ENCODE data around the gene VPS26C.
A peak's percentile ranks its signal among the peaks of the same experiment; 100 is the strongest.

VPS26C gene

GRCh38 chr21:37263827-37264600 is 3.1 kb downstream of the VPS26C start:
- no peaks in the 10 kb centered on the region for H3K9me3 ChIP-seq (ENCODE audit: insufficient read depth, low read depth, low read length)
- WGBS, result 96% methylated on average over 5 of the region's 6 CpGs
- H3K4me1 ChIP-seq (ENCODE audit: insufficient read depth, low read length), result peaks cover 5% of the 10 kb centered on the region
- peaks cover 3% of the 10 kb centered on the region; the same call in 1 of the 2 replicates for H3K36me3 ChIP-seq (ENCODE audit: insufficient read depth, low read length)
- no peak overlapping the region for H3K27ac ChIP-seq (ENCODE audit: low read depth, low read length)
- H3K9ac ChIP-seq (ENCODE audit: low read depth, low read length), result no peak overlapping the region
- no peaks in the 10 kb centered on the region for H3K27me3 ChIP-seq (ENCODE audit: insufficient read depth, low read length)
- H3K4me3 ChIP-seq (ENCODE audit: low read length), result no peak overlapping the region

GRCh38 chr21:37259426-37259825 is 7.7 kb downstream of the VPS26C start:
- Histone ChIP-seq H3K9me3 (ENCODE audit: insufficient read depth, low read depth, low read length) (no peaks in the 10 kb centered on the region), H3K9ac (ENCODE audit: low read depth, low read length) (no peak overlapping the region), H3K4me1 (ENCODE audit: insufficient read depth, low read length) (peaks cover 8% of the 10 kb centered on the region; the same call in 1 of the 2 replicates), H3K27me3 (ENCODE audit: insufficient read depth, low read length) (no peaks in the 10 kb centered on the region), H3K27ac (ENCODE audit: low read depth, low read length) (no peak overlapping the region), H3K36me3 (ENCODE audit: insufficient read depth, low read length) (peaks cover 3% of the 10 kb centered on the region; the same call in 1 of the 2 replicates), H3K4me3 (ENCODE audit: low read length) (no peak overlapping the region)
- WGBS, result 94% methylated on average over 5 of the region's 5 CpGs

- peaks cover 8% of the 10 kb centered on the region; the same call in 1 of the 2 replicates for H3K4me1 ChIP-seq (ENCODE audit: insufficient read depth, low read length)
- 13% methylated on average over 55 of the region's 55 CpGs for WGBS
- peak overlapping the region; percentile 88 for H3K27ac ChIP-seq (ENCODE audit: low read depth, low read length)
- H3K9ac ChIP-seq (ENCODE audit: low read depth, low read length), result peak overlapping the region; percentile 80
- no peaks in the 10 kb centered on the region for H3K27me3 ChIP-seq (ENCODE audit: insufficient read depth, low read length)
- peaks cover 3% of the 10 kb centered on the region; the same call in 1 of the 2 replicates for H3K36me3 ChIP-seq (ENCODE audit: insufficient read depth, low read length)
- H3K4me3 ChIP-seq (ENCODE audit: low read length), result peak overlapping the region; percentile 56
- no peaks in the 10 kb centered on the region for H3K9me3 ChIP-seq (ENCODE audit: insufficient read depth, low read depth, low read length)
Measured at GRCh38 chr21:37257967-37258877, 8.9 kb downstream of the VPS26C start.

- WGBS, result 5% methylated on average over 22 of the region's 22 CpGs
- peak overlapping the region; percentile 88 for H3K27ac ChIP-seq (ENCODE audit: low read depth, low read length)
- H3K4me3 ChIP-seq (ENCODE audit: low read length), result peak overlapping the region; percentile 56
Measured at GRCh38 chr21:37257511-37257966, 9.6 kb downstream of the VPS26C start.

GRCh38 chr21:37253991-37254390 is 13.1 kb downstream of the VPS26C start:
- Histone ChIP-seq H3K4me1 (ENCODE audit: insufficient read depth, low read length) (peaks cover 8% of the 10 kb centered on the region; the same call in 1 of the 2 replicates), H3K36me3 (ENCODE audit: insufficient read depth, low read length) (no peaks in the 10 kb centered on the region), H3K27ac (ENCODE audit: low read depth, low read length) (no peak overlapping the region), H3K9me3 (ENCODE audit: insufficient read depth, low read depth, low read length) (no peaks in the 10 kb centered on the region), H3K4me3 (ENCODE audit: low read length) (no peak overlapping the region), H3K9ac (ENCODE audit: low read depth, low read length) (no peak overlapping the region), H3K27me3 (ENCODE audit: insufficient read depth, low read length) (no peaks in the 10 kb centered on the region)
- WGBS, result 90% methylated on average over 6 of the region's 6 CpGs

More at GRCh38 chr21:37257511-37257966, 9.6 kb downstream of the VPS26C start:
- Histone ChIP-seq H3K4me1 (ENCODE audit: insufficient read depth, low read length) (peaks cover 8% of the 10 kb centered on the region; the same call in 1 of the 2 replicates), H3K36me3 (ENCODE audit: insufficient read depth, low read length) (peaks cover 3% of the 10 kb centered on the region; the same call in 1 of the 2 replicates), H3K9ac (ENCODE audit: low read depth, low read length) (peak overlapping the region; percentile 80), H3K27me3 (ENCODE audit: insufficient read depth, low read length) (no peaks in the 10 kb centered on the region), H3K9me3 (ENCODE audit: insufficient read depth, low read depth, low read length) (no peaks in the 10 kb centered on the region)

GRCh38 chr21:37251294-37251634 is 15.9 kb downstream of the VPS26C start:
- WGBS, result 86% methylated on average over 1 of the region's 2 CpGs
- Histone ChIP-seq H3K9me3 (ENCODE audit: insufficient read depth, low read depth, low read length) (no peaks in the 10 kb centered on the region), H3K4me1 (ENCODE audit: insufficient read depth, low read length) (no peaks in the 10 kb centered on the region), H3K27me3 (ENCODE audit: insufficient read depth, low read length) (no peaks in the 10 kb centered on the region), H3K4me3 (ENCODE audit: low read length) (no peak overlapping the region), H3K27ac (ENCODE audit: low read depth, low read length) (no peak overlapping the region), H3K9ac (ENCODE audit: low read depth, low read length) (no peak overlapping the region), H3K36me3 (ENCODE audit: insufficient read depth, low read length) (no peaks in the 10 kb centered on the region)

- no peaks in the 10 kb centered on the region for H3K36me3 ChIP-seq (ENCODE audit: insufficient read depth, low read length)
Measured at GRCh38 chr21:37249112-37249904, 17.8 kb downstream of the VPS26C start.

GRCh38 chr21:37248298-37248697 is 18.8 kb downstream of the VPS26C start:
- WGBS, result 88% methylated on average over 1 of the region's 1 CpG
- Histone ChIP-seq H3K4me3 (ENCODE audit: low read length) (no peak overlapping the region), H3K4me1 (ENCODE audit: insufficient read depth, low read length) (peaks cover 16% of the 10 kb centered on the region; the same call in 1 of the 2 replicates)

More at GRCh38 chr21:37249112-37249904, 17.8 kb downstream of the VPS26C start:
- WGBS, result 94% methylated on average over 2 of the region's 3 CpGs
- no peak overlapping the region for H3K9ac ChIP-seq (ENCODE audit: low read depth, low read length)
- peaks cover 16% of the 10 kb centered on the region; the same call in 1 of the 2 replicates for H3K4me1 ChIP-seq (ENCODE audit: insufficient read depth, low read length)
- H3K9me3 ChIP-seq (ENCODE audit: insufficient read depth, low read depth, low read length), result no peaks in the 10 kb centered on the region
- no peaks in the 10 kb centered on the region for H3K27me3 ChIP-seq (ENCODE audit: insufficient read depth, low read length)
- H3K27ac ChIP-seq (ENCODE audit: low read depth, low read length), result no peak overlapping the region
- H3K4me3 ChIP-seq (ENCODE audit: low read length), result no peak overlapping the region

GRCh38 chr21:37245151-37245550 is 22.0 kb downstream of the VPS26C start:
- WGBS, result 69% methylated on average over 8 of the region's 8 CpGs
- Histone ChIP-seq H3K9ac (ENCODE audit: low read depth, low read length) (no peak overlapping the region), H3K36me3 (ENCODE audit: insufficient read depth, low read length) (0 out of 2 replicates have a peak, but pooled peaks cover 10% of the 10 kb centered on the region), H3K9me3 (ENCODE audit: insufficient read depth, low read depth, low read length) (no peaks in the 10 kb centered on the region), H3K4me3 (ENCODE audit: low read length) (no peak overlapping the region), H3K27ac (ENCODE audit: low read depth, low read length) (no peak overlapping the region), H3K4me1 (ENCODE audit: insufficient read depth, low read length) (peaks cover 19% of the 10 kb centered on the region; the same call in 1 of the 2 replicates), H3K27me3 (ENCODE audit: insufficient read depth, low read length) (no peaks in the 10 kb centered on the region)

More at GRCh38 chr21:37248298-37248697, 18.8 kb downstream of the VPS26C start:
- no peaks in the 10 kb centered on the region for H3K9me3 ChIP-seq (ENCODE audit: insufficient read depth, low read depth, low read length)
- no peak overlapping the region for H3K27ac ChIP-seq (ENCODE audit: low read depth, low read length)
- no peak overlapping the region for H3K9ac ChIP-seq (ENCODE audit: low read depth, low read length)
- H3K36me3 ChIP-seq (ENCODE audit: insufficient read depth, low read length), result no peaks in the 10 kb centered on the region
- no peaks in the 10 kb centered on the region for H3K27me3 ChIP-seq (ENCODE audit: insufficient read depth, low read length)

GRCh38 chr21:37244501-37245095 is 22.5 kb downstream of the VPS26C start:
- Histone ChIP-seq H3K9me3 (ENCODE audit: insufficient read depth, low read depth, low read length) (no peaks in the 10 kb centered on the region), H3K4me1 (ENCODE audit: insufficient read depth, low read length) (peaks cover 19% of the 10 kb centered on the region; the same call in 1 of the 2 replicates), H3K9ac (ENCODE audit: low read depth, low read length) (no peak overlapping the region), H3K36me3 (ENCODE audit: insufficient read depth, low read length) (peaks cover 14% of the 10 kb centered on the region; the same call in 1 of the 2 replicates), H3K27ac (ENCODE audit: low read depth, low read length) (no peak overlapping the region), H3K27me3 (ENCODE audit: insufficient read depth, low read length) (no peaks in the 10 kb centered on the region), H3K4me3 (ENCODE audit: low read length) (no peak overlapping the region)
- WGBS, result 71% methylated on average over 12 of the region's 12 CpGs

All from HUES64 (cell line).